ENCODE data around the gene FAM78A.
"Not testable (repeated sequence)": the region's sequence is repeated elsewhere in the genome, so short reads cannot be mapped to it uniquely, and the experiment has no call there.

FAM78A gene

GRCh38 chr9:131270171-131271015 lies 5.9 kb downstream of the FAM78A start:
- no peak overlapping the region for H3K4me3 ChIP-seq (ENCODE audit: low read length)
- TF ChIP-seq, protein P1, sequence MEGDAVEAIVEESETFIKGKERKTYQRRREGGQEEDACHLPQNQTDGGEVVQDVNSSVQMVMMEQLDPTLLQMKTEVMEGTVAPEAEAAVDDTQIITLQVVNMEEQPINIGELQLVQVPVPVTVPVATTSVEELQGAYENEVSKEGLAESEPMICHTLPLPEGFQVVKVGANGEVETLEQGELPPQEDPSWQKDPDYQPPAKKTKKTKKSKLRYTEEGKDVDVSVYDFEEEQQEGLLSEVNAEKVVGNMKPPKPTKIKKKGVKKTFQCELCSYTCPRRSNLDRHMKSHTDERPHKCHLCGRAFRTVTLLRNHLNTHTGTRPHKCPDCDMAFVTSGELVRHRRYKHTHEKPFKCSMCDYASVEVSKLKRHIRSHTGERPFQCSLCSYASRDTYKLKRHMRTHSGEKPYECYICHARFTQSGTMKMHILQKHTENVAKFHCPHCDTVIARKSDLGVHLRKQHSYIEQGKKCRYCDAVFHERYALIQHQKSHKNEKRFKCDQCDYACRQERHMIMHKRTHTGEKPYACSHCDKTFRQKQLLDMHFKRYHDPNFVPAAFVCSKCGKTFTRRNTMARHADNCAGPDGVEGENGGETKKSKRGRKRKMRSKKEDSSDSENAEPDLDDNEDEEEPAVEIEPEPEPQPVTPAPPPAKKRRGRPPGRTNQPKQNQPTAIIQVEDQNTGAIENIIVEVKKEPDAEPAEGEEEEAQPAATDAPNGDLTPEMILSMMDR (conservative IDR thresholded peaks at IDR 0.05; ENCODE audit: low read depth, low read length): no peak
- no peak for DNase-seq (ENCODE audit: low read depth)

DNA sequence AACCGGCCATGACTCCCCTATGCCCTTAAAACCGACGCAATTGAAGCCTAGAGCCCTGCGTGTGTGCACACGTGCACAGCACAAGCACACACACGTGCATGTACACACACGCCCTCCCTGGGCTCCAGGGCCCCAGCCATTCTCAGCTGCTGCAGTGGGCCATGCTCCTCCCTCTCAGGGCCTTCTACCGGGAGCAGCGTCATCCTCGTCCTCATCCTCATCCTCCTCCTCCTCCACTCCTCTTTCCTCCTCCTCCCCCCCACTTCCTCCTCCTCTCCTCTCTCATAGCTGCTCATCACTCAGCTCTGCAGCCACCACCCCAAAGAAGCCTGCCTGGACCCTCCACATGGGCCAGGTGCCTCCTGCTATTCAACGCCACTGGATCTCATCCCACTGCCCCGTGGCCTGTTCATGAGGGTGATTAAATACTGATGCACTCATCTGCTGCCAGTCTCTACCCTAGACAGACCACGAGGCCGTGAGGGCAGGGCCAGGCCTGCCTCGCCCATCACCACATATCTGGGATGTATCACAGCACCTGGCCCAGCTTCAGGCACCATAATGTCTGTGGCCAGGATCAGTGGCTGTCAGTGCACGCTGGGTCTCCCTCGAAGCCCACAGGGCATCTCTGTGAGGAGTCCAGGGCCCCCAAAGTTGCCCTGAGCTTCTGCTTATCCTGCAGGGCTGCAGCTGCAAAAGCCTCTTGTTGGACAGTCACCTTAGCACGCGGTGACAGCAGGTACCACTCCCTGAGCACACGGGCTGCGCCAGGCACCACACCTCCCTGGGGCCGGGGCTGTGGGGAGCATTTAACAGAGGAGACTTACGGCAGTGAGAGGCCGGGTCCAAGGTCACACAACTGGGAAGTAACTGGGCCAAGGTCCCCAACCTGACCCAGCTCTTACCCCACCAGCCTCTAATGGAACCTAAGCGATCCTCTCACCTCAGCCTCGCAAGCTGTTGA lies 9.8 kb downstream of the FAM78A start:
- no peak for DNase-seq (ENCODE audit: low read depth)

DNA sequence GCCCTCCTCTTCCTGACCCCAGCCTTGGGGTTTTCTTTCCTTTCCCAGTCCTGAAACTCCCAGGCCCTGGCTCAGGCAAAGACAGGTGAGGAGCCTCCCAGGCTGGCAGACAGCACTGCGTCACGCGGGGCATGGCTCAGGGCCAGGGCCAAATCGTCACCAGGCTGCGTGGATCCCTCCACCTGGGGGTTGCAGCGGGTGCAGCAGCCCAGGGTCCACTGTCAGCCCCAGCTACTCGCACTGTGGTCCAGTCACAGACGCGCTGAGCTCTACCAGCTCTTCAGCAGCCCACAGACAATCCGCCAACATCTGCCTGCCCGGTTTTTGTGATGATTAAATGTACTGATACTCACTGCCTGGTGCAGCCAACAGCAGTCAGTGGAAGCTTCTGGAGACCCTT lies 12.1 kb downstream of the FAM78A start:
- H3K4me3 ChIP-seq (ENCODE audit: low read length): no peak overlapping the region
- DNase-seq (ENCODE audit: low read depth): no peak
- TF ChIP-seq, protein P1 (conservative IDR thresholded peaks at IDR 0.05; ENCODE audit: low read depth, low read length): no peak

More for the DNA sequence above, 9.8 kb downstream of the FAM78A start:
- TF ChIP-seq, protein P1 (conservative IDR thresholded peaks at IDR 0.05; ENCODE audit: low read depth, low read length): no peak
- H3K4me3 ChIP-seq (ENCODE audit: low read length): no peak overlapping the region

- no peak for DNase-seq (ENCODE audit: low read depth)
- no peak overlapping the region for H3K4me3 ChIP-seq (ENCODE audit: low read length)
- TF ChIP-seq, protein P1 (conservative IDR thresholded peaks at IDR 0.05; ENCODE audit: low read depth, low read length): no peak
Observed at GRCh38 chr9:131263701-131264100, 12.6 kb downstream of the FAM78A start.

DNA sequence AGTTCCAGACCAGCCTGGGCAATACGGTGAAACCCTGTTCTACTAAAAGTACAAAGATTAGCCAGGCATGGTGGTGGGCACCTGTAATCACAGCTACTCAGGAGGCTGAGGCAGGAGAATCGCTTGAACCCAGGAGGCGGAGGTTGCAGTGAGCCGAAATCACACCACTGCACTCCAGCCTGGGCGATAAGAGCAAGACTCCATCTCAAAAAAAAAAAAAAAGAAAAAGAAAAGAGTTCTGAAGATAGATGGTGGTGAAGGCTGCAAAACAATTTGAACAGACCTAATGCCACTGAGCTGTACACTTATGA lies 13.3 kb downstream of the FAM78A start:
- DNase-seq (ENCODE audit: low read depth); H3K4me3 ChIP-seq (ENCODE audit: low read length): not testable (repeated sequence)

DNA sequence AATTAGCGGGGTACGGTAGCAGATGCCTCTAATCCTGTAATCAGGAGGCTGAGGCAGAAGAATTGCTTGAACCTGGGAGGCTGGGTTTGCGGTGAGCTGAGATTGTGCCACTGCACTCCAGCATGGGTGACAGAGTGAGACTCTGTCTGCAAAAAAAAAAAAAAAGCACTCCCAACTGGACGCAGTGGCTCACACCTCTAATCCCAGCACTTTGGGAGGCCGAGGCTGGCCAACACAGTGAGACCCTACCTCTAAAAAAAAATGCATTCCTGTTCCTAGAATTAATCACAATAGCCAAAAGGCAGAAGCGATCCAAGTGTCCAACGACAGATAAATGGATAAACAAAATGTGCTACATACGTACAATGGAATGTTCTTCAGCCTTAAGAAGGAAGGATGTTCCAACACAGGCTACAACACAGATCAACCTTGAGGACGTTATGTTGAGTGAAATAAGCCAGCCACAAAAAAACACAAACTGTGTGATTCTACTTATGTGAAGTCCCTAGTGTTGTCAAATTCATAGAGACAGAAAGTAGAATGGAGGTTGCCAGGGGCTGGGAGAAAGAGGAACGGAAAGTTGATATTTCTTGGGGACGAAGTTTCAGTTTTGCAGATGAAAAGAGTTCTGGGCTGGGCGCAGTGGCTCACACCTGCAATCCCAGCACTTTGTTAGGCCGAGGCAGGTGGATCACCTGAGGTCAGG lies 13.8 kb downstream of the FAM78A start:
- no peak for DNase-seq (ENCODE audit: low read depth)
- TF ChIP-seq, protein P1 (conservative IDR thresholded peaks at IDR 0.05; ENCODE audit: low read depth, low read length): no peak
- no peak overlapping the region for H3K4me3 ChIP-seq (ENCODE audit: low read length)
